ENCODE data around the gene DNASE1L3. TPM values are rescaled to one million over a fixed set of nuclear protein-coding genes. Genes with fewer than 3 reads are reported as not detected.
A peak's percentile ranks its signal among the peaks of the same experiment; 100 is the strongest.

Gene DNASE1L3
- total RNA-seq, 5 donors from 2014 or later (not counting 1 experiment from before 2014, with no cell fraction given), result 0.30 to 0.73 (median 0.45) TPM; not detected in 1

- no peak for DNase-seq
- no peak for ATAC-seq (replicated peaks in 1 of 4)
- H3K36me3 Mint-ChIP-seq, result no peaks in the 10 kb centered on the region
- CTCF ChIA-PET, result interaction anchor here in 1 of 2 donors (1.2 kb wide), 1 partner anchor 64 kb away, joined by 4 read pairs; the partner anchor contains the start of genes HTD2 and RPP14
- H3K4me1 ChIP-seq (ENCODE audit: control insufficient read depth in 1 of 2, extremely low read depth in 1 of 2, insufficient read depth in 2 of 2, low read length in 2 of 2), result peaks cover 0 to 11% of the 10 kb centered on the region in 2 experiments
- no CpG with 5 or more reads among the region's 1 CpG for WGBS (ENCODE audit: insufficient coverage)
- no peak overlapping the region for H3K27ac Mint-ChIP-seq
- H3K9me3 Mint-ChIP-seq, result no peaks in the 10 kb centered on the region
- POLR2A ChIA-PET, result interaction anchor here in 1 of 2 donors (0.6 kb wide), 1 partner anchor 677 kb away, joined by 3 read pairs; no protein-coding TSS in a partner anchor
- H3K4me3 Mint-ChIP-seq, result no peak overlapping the region
- H3K36me3 ChIP-seq (ENCODE audit: control insufficient read depth in 2 of 2, extremely low read depth in 1 of 2, insufficient read depth in 1 of 2, low read length in 1 of 2), result no peaks in the 10 kb centered on the region
- no peaks in the 10 kb centered on the region for H3K27me3 Mint-ChIP-seq
- H3K9me3 ChIP-seq, result no peaks in the 10 kb centered on the region
- peaks cover 0 to 6% of the 10 kb centered on the region in 2 experiments for H3K27me3 ChIP-seq (replicated peaks in 1 of 2; ENCODE audit: control insufficient read depth in 2 of 2, extremely low read depth in 1 of 2, insufficient read depth in 2 of 2, low read length in 1 of 2)
- H3K4me1 Mint-ChIP-seq, result peaks cover 10 to 14% (median 11%) of the 10 kb centered on the region in 3 donors
- H3K4me3 ChIP-seq (ENCODE audit: control insufficient read depth in 1 of 2, extremely low read depth in 1 of 2, low read length in 1 of 2), result no peak overlapping the region
- H3K27ac ChIP-seq (ENCODE audit: low read length), result no peak overlapping the region
Observed at GRCh38 chr3:58242340-58242739, 31.6 kb upstream of the DNASE1L3 start.

GRCh38 chr3:58241306-58242044 is 30.7 kb upstream of the DNASE1L3 start:
- H3K4me1 ChIP-seq (ENCODE audit: control insufficient read depth in 1 of 2, extremely low read depth in 1 of 2, insufficient read depth in 2 of 2, low read length in 2 of 2), result peaks cover 4 to 19% of the 10 kb centered on the region in 2 experiments

GRCh38 chr3:58238830-58239229 is 28.1 kb upstream of the DNASE1L3 start:
- DNase-seq, result no peak
- H3K27me3 Mint-ChIP-seq, result peaks cover 3 to 5% of the 10 kb centered on the region in 2 donors
- Histone ChIP-seq H3K36me3 (ENCODE audit: control insufficient read depth in 2 of 2, extremely low read depth in 1 of 2, insufficient read depth in 1 of 2, low read length in 1 of 2) (no peaks in the 10 kb centered on the region), H3K27me3 (replicated peaks in 1 of 2; ENCODE audit: control insufficient read depth in 2 of 2, extremely low read depth in 1 of 2, insufficient read depth in 2 of 2, low read length in 1 of 2) (peaks cover 0 to 20% of the 10 kb centered on the region in 2 experiments), H3K4me1 (ENCODE audit: control insufficient read depth in 1 of 2, extremely low read depth in 1 of 2, insufficient read depth in 2 of 2, low read length in 2 of 2) (peaks cover 4 to 21% of the 10 kb centered on the region in 2 experiments), H3K27ac (ENCODE audit: low read length) (no peak overlapping the region), H3K9me3 (no peaks in the 10 kb centered on the region), H3K4me3 (ENCODE audit: control insufficient read depth in 1 of 2, extremely low read depth in 1 of 2, low read length in 1 of 2) (peak overlapping the region; percentile 77 to 92)
- H3K27ac Mint-ChIP-seq, result no peak overlapping the region
- WGBS (ENCODE audit: insufficient coverage), result 100% methylated on average over 1 of the region's 7 CpGs
- H3K4me1 Mint-ChIP-seq, result peaks cover 10 to 16% (median 14%) of the 10 kb centered on the region in 3 donors
- CTCF ChIA-PET, result interaction anchor here in 1 of 2 donors (3.8 kb wide), 1 partner anchor 68 kb away, joined by 25 read pairs; the partner anchor contains the start of genes HTD2 and RPP14
- no peak for ATAC-seq (replicated peaks in 1 of 4)
- H3K4me3 Mint-ChIP-seq, result peak overlapping the region; percentile 89 to 91 (median 90)
- H3K9me3 Mint-ChIP-seq, result no peaks in the 10 kb centered on the region
- no peaks in the 10 kb centered on the region for H3K36me3 Mint-ChIP-seq
- POLR2A ChIA-PET, result interaction anchor here (0.7 to 0.8 kb wide), 2 partner anchors 163 to 1553 kb away, joined by 3 to 7 read pairs; no protein-coding TSS in a partner anchor

More at GRCh38 chr3:58241306-58242044, 30.7 kb upstream of the DNASE1L3 start:
- Histone ChIP-seq H3K4me3 (ENCODE audit: control insufficient read depth in 1 of 2, extremely low read depth in 1 of 2, low read length in 1 of 2) (no peak overlapping the region), H3K9me3 (no peaks in the 10 kb centered on the region), H3K27ac (ENCODE audit: low read length) (no peak overlapping the region), H3K36me3 (ENCODE audit: control insufficient read depth in 2 of 2, extremely low read depth in 1 of 2, insufficient read depth in 1 of 2, low read length in 1 of 2) (no peaks in the 10 kb centered on the region), H3K27me3 (replicated peaks in 1 of 2; ENCODE audit: control insufficient read depth in 2 of 2, extremely low read depth in 1 of 2, insufficient read depth in 2 of 2, low read length in 1 of 2) (peaks cover 0 to 11% of the 10 kb centered on the region in 2 experiments)
- Mint-ChIP-seq H3K9me3 (no peaks in the 10 kb centered on the region), H3K36me3 (no peaks in the 10 kb centered on the region), H3K4me1 (peaks cover 12 to 14% (median 14%) of the 10 kb centered on the region in 3 donors), H3K27me3 (no peaks in the 10 kb centered on the region), H3K27ac (no peak overlapping the region), H3K4me3 (no peak overlapping the region)
- ATAC-seq (replicated peaks in 1 of 4), result no peak
- CTCF ChIA-PET, result interaction anchor here in 1 of 2 donors (1.2 kb wide), 1 partner anchor 65 kb away, joined by 4 read pairs; the partner anchor contains the start of genes HTD2 and RPP14
- 100% methylated on average over 2 of the region's 4 CpGs for WGBS (ENCODE audit: insufficient coverage)
- no peak for DNase-seq
- POLR2A ChIA-PET, result interaction anchor here in 1 of 2 donors (0.6 kb wide), 1 partner anchor 676 kb away, joined by 3 read pairs; no protein-coding TSS in a partner anchor

- H3K27me3 ChIP-seq (replicated peaks in 1 of 2; ENCODE audit: control insufficient read depth in 2 of 2, extremely low read depth in 1 of 2, insufficient read depth in 2 of 2, low read length in 1 of 2), result peaks cover 0 to 22% of the 10 kb centered on the region in 2 experiments
- DNase-seq (peak in 27 of 35 experiments; percentile 2 to 55 (median 29)), ATAC-seq (replicated peaks in 1 of 4) (peak; percentile 61 to 66 (median 64))
- H3K36me3 ChIP-seq (ENCODE audit: control insufficient read depth in 2 of 2, extremely low read depth in 1 of 2, insufficient read depth in 1 of 2, low read length in 1 of 2), result no peaks in the 10 kb centered on the region
- POLR2A ChIA-PET, result interaction anchor here in 1 of 2 donors (0.6 kb wide), 1 partner anchor 70 kb away, joined by 5 read pairs; no protein-coding TSS in a partner anchor
- under 1% methylated on average over 53 of the region's 53 CpGs for whole genome bisulfite sequencing (ENCODE audit: insufficient coverage)
- Mint-ChIP-seq H3K36me3 (no peaks in the 10 kb centered on the region), H3K4me3 (peak overlapping the region; percentile 89 to 91 (median 90)), H3K27me3 (peaks cover 3 to 5% of the 10 kb centered on the region in 2 donors), H3K4me1 (peaks cover 10 to 16% (median 14%) of the 10 kb centered on the region in 3 donors), H3K9me3 (no peaks in the 10 kb centered on the region), H3K27ac (peak overlapping the region in 1 of 2 donors; percentile 28)
- H3K4me3 ChIP-seq (ENCODE audit: control insufficient read depth in 1 of 2, extremely low read depth in 1 of 2, low read length in 1 of 2), result peak overlapping the region; percentile 77 to 92
- CTCF ChIA-PET, result interaction anchor here in 1 of 2 donors (0.7 to 3.8 kb wide), 2 partner anchors 69 to 276 kb away, joined by 4 to 25 read pairs; partner anchors contain the start of genes HTD2 and RPP14
- no peak overlapping the region for H3K27ac ChIP-seq (ENCODE audit: low read length)
- no peaks in the 10 kb centered on the region for H3K9me3 ChIP-seq
- H3K4me1 ChIP-seq (ENCODE audit: control insufficient read depth in 1 of 2, extremely low read depth in 1 of 2, insufficient read depth in 2 of 2, low read length in 2 of 2), result peaks cover 4 to 21% of the 10 kb centered on the region in 2 experiments
Observed at GRCh38 chr3:58237941-58238681, 27.3 kb upstream of the DNASE1L3 start.

- no peaks in the 10 kb centered on the region for H3K36me3 ChIP-seq (ENCODE audit: control insufficient read depth in 2 of 2, extremely low read depth in 1 of 2, insufficient read depth in 1 of 2, low read length in 1 of 2)
- no peaks in the 10 kb centered on the region for H3K9me3 ChIP-seq
- H3K4me3 ChIP-seq (ENCODE audit: control insufficient read depth in 1 of 2, extremely low read depth in 1 of 2, low read length in 1 of 2), result peak within 1 kb of the TSS; percentile 85 to 92
- under 1% methylated on average over 62 of the region's 77 CpGs for WGBS (ENCODE audit: insufficient coverage)
- Mint-ChIP-seq H3K27me3 (peaks cover 8 to 12% of the 10 kb centered on the region in 2 donors), H3K4me1 (peaks cover 10 to 17% (median 14%) of the 10 kb centered on the region in 3 donors), H3K9me3 (no peaks in the 10 kb centered on the region), H3K4me3 (peak within 1 kb of the TSS; percentile 89 to 91 (median 90)), H3K27ac (peak within 1 kb of the TSS; percentile 81 to 85), H3K36me3 (no peaks in the 10 kb centered on the region)
- ChIA-PET POLR2A (interaction anchor here in 1 of 2 donors (0.6 kb wide), 2 partner anchors 12 to 70 kb away, joined by 3 to 5 read pairs; no protein-coding TSS in a partner anchor), CTCF (interaction anchor here (0.6 to 3.8 kb wide), 3 partner anchors 69 to 277 kb away, joined by 4 to 25 read pairs (median 6); partner anchors contain the start of genes HTD2 (in 1 of the 2) and RPP14 (in 1 of the 2))
- ATAC-seq (replicated peaks in 1 of 4), result peak; percentile 85 to 91 (median 89)
- peaks cover 0 to 22% of the 10 kb centered on the region in 2 experiments for H3K27me3 ChIP-seq (replicated peaks in 1 of 2; ENCODE audit: control insufficient read depth in 2 of 2, extremely low read depth in 1 of 2, insufficient read depth in 2 of 2, low read length in 1 of 2)
- peaks cover 4 to 21% of the 10 kb centered on the region in 2 experiments for H3K4me1 ChIP-seq (ENCODE audit: control insufficient read depth in 1 of 2, extremely low read depth in 1 of 2, insufficient read depth in 2 of 2, low read length in 2 of 2)
- peak within 1 kb of the TSS; percentile 14 for H3K27ac ChIP-seq (ENCODE audit: low read length)
- DNase-seq, result peak; percentile 37 to 87 (median 74)
Observed at GRCh38 chr3:58237238-58237940, 26.6 kb upstream of the DNASE1L3 start, which contains the start of gene ABHD6. ABHD6 (plus strand) TSS chr3:58237792; CDS start chr3:58256587, 18,795 bp downstream.

Measured in T-cell (primary cell).